ENCODE measurements around the gene TNFRSF1B.

The TNFRSF1B gene

DNA sequence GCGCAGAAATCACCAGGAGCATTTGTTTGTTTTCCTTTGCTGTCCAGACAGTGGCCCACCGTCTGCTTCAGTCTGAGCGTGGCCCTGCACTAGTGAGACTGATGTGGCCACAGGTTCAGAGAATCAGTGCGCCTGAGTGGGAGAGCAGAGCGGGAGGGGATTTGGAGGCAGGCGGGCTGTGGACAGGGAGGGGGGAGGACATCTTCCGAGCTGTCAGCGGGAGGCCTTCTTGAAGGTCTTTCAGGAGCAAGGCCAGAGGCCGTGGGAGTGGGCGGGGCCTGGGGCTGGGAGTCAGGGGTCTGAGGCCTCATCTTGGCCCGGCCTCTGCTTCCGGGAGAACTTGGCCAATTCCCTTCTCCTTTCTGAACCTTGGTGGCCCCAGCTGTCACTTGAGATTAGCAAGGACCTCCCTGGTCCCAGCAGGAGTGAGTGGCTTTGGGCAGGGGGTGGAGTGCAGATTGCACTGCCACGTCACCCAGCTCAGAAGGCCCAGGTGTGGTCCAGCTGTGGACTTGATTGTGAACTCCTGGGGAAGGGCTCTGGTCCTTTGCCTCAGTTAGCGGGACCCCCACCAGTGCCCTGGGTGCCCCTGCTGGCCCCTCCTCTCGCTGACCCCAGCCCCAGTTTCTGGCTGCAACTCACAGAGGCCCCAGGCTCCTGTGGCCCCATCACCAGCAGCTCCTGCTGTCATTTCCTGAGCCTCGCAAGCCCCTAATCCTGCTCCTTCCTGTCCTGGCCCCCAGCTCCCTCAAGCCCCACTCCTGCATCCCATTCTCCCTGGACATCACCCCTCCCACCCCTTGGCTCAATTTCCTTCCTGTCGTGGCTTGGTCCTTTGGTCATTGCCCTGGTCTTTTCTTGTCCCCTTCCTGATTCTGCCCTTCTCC, 8.4 kb downstream of the TNFRSF1B start:
- no peak overlapping the region for H3K4me3 ChIP-seq (ENCODE audit: low read depth, low read length)

DNA sequence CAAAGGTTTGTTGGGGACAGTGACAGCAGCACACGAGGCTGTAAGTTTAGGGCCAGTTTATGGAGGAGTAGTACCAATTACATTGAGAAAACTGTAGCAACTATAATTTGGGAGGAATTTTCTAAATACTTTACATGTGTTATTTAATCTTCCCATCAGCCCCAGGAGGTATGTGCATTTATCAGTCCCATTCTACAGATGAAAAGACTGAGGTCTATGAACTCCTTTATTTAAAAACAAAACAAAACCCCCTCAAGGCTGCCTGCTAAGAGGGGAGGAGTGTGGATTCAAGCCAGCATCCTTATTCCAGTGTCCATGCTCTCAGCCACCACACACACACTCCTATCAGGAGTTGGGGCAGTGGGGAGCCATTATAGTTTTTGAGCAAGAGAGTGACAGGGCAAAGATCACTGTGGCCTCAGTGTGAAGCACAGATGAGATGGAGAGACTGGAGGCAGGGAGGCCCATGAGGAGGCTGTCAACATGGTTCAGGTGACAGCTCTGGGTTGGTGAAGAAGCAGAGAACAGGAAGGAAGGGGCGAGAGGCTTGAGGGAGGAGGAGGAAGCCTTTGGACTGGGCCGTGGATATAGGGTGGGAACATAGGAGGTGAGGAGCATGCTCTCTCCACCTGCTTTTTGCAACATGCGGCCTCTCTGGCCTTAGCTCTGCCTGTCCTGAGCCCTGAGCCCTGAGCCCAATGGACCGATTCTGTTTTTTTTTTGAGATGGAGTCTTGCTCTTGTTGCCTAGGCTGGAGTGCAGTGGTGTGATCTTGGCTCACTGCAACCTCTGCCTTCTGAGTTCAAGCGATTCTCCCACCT, 9.7 kb downstream of the TNFRSF1B start:
- no peak overlapping the region for H3K4me3 ChIP-seq (ENCODE audit: low read depth, low read length)

DNA sequence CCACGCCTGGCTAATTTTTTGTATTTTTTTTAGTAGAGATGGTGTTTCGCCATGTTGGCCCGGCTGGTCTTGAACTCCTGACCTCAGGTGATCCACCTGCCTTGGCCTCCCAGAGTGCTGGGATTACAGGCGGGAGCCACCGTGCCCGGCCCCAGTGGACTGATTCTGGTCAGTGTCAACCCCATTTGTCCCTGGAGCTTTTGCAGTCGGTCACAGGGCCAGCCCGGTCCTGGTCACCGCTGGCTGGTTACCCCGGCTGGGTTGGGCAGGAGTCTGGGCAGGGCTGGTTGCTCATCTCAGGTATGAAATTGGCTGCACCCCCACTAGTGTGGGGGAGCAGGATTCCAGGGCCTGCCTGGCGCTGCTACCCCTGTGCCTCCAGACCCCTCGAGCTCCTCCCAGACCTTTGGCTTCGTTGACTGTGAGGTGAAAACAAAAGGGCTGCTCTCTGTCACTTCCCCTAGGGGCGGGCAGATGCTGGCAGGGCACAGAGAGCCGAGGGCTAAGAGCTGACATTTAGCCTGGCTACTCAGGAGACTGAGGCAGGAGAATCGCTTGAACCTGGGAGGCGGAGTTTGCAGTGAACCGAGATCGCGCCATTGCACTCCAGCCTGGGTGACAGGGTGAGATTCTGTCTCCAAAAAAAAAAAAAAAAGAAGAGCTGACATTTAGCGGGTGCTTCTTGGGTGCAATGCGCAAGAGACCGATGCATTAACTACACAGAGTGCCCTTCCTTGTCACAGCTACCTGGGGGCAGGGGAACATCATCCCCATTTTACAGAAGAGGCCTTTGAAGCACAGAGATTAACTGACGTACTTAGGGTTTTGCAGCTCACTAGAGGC, 10.6 kb downstream of the TNFRSF1B start:
- no peak overlapping the region for H3K4me3 ChIP-seq (ENCODE audit: low read depth, low read length)

DNA sequence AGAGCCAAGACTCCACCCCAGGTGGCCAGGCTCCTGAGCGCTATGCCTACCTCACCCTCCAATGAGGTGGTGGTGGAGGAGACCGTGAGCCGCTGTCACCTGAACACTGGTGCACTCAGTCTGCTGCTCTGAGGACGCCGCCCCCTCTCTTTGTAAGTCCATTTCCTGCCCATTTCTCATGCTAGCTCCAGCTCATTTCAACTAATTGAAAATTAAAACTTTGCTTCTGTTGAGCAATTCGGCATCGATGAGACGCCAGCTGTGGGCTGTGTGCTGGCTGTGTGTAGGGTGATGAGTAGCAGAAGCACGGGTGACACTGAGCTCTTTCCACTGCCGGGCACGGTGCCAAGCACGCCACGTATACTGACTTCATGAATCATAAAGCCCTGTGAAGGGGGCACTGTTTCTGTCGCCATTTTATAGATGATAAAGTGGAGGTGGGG, 11.2 kb downstream of the TNFRSF1B start:
- no peak overlapping the region for H3K4me3 ChIP-seq (ENCODE audit: low read depth, low read length)

DNA sequence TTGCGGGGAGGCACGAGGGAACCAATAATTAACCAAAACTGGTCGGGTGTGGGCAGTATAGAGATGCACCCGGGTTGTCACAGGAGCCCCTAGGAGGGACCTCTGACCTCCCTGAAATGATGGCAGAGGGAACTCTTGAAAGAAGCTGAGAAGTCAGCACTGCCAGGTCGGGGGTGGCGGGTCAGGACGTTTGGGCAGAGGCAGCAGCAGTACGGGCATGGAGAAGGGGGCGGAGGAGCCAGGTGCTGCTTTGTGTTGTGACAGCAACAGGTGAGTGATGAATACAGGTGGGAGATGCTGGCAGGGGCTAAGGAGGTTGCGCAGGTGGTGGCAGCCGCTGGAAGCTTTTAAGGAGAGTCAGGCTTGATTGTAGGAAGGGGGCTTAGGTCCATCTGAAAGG, 11.7 kb downstream of the TNFRSF1B start:
- H3K4me3 ChIP-seq (ENCODE audit: low read depth, low read length) = no peak overlapping the region

DNA sequence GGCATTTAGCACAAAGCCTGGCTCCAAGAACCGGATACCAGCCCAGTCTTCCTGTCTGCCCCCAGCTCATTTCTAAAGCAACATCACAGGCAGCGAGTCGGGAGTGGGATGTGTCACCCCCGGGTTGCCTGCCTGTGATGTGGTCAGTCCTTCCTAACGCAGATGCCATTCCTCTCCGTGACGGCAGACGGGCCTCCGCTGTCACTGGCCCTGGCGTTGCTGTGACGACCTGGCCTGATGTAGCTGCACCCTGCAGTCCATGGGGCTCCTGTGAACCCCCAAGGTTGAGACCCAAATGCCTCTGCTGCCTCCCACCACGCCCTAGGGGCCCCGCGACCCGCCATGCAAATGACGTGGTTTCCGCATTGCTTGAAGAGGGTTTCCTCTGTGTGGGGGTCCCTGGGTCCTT, 12.3 kb downstream of the TNFRSF1B start:
- no peak overlapping the region for H3K4me3 ChIP-seq (ENCODE audit: low read depth, low read length)

DNA sequence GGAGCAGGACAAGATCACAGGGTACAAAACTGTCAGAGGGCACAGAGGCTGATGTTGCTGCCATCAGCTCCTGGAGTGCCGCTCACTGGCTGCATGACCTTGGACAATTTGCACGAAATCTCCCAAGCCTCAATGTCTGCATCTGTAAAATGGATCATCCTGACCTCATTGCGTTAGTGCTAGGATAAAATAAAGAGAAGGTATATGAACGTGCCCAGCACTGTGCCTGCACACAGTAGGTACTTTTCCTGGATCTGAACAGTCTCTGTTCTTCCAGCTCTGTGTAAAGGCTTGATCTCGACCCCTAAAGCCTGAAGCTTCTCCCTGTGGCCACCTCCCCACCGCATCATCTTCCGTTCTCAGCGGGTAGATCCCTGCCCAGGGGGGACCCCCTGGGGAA, 12.9 kb downstream of the TNFRSF1B start:
- H3K4me3 ChIP-seq (ENCODE audit: low read depth, low read length) = no peak overlapping the region

DNA sequence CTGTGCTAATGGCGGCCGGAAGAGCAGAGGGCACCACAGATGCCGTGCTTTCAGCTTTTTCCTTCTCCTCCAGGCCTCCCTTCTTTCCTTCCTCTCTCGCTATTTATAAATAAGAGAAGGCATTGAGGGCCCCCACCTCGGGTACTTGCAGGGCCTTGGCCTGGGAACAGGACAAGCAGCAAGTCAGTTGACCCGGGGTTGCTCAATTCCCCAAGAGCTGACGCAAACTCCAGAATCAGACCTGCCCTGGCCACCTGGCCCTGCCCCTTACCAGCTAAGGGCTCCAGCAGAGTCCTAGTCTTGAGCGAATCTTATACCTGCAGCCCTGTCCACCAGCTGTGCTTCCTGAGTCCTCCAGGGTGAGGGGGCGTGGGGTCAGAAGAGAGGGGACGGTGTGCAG, 13.5 kb downstream of the TNFRSF1B start:
- H3K4me3 ChIP-seq (ENCODE audit: low read depth, low read length) = no peak overlapping the region

DNA sequence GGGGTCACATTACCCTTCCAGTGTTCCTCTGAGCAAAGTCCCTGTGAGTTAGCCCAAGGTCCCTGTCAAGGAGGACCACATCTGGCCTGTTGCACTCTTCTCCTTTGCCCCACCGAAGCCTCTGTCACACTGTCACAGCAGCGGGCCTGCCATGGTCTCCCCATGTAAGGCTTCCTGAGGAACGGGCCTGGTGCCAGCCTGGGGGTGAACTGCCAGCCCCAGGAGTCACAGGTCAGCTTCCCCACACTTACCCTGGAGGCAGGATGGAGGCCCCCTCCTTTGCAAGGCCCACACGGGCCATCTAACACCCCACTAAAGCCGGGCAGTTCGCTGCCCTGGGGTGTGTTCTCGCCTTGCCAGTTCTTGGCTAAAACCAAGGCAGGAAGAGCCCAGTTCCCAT, 14.1 kb downstream of the TNFRSF1B start:
- no peak overlapping the region for H3K4me3 ChIP-seq (ENCODE audit: low read depth, low read length)

DNA sequence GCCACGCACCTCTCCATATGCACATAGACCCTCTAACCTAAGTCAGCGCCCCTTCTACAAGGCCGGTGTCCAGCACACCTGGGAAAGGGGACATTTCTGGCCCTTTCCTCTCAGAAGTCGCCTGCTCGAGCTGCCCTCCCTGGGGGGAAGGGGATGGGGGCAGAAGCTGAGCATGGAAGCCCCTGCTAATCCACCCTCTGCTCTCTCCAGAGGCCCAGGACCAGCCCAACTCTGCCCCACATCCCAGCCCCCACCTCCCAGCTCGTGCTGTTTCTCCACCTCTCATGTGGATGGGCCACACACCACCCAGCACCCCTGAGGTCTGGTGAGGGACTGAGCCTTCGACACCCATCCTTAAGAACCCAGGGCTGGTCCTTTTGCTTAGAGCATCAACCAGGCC, 14.8 kb downstream of the TNFRSF1B start:
- H3K4me3 ChIP-seq (ENCODE audit: low read depth, low read length) = no peak overlapping the region

DNA sequence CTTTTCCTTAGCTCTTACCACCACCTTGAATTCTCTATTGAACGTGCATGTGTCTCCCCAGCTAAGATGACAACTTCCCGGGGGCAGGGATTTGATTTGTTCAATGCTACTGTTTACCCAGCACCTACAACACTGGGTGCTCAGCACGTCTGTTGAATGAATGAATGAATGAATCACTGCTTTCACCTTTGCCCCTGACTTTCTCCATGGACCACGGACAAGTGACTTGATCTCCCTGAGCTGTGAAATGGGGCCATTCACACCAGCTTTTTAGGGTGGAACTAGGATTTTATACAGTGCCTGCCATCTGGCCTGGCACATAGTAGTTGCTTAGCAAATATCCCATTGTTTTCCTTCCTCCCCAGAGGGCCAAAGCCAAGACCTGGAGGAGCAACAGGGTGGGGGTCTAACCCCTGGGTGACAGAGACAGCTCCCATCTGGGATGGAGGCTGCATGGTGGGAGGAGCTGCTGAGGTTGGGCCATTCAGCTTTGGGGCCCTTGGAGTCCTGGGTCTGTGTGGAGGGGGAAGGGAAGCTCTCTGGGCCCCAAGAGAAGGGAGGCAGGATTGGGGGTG, 15.7 kb downstream of the TNFRSF1B start:
- no peak overlapping the region for H3K4me3 ChIP-seq (ENCODE audit: low read depth, low read length)

DNA sequence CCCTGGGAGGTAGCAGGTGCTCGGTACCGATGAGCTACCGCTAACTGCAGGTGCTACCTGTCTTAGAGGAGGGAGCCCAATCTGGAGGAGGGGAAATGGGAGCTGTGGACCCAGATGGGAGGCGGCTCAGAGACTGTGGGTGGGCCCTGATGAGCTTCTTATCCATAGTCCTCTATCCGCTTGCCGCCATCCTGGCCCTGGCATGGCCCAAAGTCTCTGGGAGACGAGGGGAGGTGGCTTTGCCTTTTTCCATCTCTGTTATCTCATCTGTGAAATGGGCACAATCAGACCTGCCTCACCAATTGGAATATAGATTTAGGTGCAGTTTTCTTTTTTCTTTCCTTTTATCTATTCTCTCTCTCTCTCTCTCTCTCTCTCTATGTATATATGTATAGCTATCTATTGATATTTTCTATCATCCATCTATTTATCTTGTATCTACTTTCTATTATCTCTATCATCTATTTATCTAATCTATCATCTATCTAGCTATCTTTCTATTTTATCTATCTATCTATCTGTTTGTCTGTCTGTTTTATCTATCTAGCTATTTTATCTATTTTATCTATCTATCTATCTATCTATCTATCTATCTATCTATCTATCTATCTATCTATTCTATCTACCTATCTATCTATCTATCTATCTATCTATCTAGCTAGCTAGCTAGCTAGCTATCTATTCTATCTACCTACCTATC, 16.5 kb downstream of the TNFRSF1B start:
- no peak overlapping the region for H3K4me3 ChIP-seq (ENCODE audit: low read depth, low read length)

DNA sequence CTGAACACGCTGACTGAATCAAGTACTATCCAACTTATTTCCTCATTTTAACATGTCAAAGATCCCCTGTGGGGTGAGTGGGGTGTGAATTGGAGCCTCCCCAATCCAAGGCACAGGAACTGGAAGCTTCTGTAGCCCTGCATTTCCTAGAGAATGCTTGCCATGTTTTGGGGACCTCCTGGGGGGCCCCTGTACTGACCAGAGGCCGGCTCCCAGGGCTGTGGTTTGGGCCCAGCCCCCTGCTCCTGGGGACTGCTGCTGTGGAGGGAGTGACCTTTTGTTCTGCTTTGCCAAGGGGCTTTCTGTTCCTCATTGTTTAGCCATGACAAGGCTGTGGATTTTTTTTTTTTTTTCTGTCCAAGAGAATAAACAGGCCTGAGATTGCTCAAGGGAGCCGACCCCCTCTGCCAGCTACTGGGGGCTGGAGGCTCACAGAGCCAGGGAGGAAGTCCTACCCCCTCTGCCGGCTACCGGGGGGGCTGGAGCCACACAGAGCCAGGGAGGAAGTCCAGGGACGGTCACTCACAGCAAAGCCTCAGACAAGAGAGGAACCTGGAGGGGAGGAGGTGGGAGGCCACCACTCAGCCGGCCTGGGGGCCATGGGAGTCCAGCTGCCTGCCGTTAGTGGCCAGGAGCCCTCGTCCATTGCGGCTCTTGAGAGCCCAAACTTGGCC, 17.4 kb downstream of the TNFRSF1B start:
- H3K4me3 ChIP-seq (ENCODE audit: low read depth, low read length) = no peak overlapping the region

DNA sequence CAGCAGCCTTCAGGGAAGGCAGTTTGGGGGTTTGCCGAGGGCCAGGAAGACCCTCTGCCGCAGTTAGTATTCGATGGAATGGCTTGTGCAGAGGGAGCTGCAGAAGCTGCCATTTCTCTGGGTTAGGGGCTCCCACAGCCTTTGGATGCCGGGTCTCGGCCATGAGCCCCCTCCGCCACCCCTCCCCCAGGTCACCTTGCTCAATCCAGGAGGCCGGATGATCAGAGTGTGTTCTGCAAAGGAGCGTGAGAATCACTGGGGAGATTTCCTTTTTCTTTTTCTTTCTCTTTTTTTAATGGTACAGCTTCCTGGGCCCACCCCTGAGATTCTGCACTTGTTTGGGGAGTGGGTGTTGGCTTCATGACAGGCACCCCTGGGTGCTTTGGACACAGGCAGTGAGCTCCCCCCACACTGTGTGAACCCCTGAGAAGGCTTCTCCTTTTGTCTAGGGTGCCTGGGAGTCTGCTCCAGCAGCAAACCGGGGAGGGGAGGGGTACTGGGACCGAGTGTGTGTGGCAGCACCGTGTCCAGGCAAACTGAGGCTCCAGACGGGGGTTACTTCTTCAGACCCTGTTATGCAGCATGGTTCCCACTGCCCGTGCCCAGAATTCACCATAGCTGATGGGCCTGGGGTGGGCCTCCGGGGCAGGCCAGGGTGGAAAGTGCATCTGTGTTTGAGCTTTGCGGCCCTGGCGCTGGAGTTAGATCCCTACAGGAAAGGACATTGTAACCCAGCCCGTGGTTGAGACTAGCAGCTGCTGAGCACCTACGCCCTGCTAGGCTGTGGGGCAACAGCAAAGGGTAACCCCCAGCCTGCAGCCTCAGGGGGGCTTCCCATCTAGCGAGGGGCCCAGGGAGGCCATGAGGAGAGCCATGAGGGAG, 18.5 kb downstream of the TNFRSF1B start:
- no peak overlapping the region for H3K4me3 ChIP-seq (ENCODE audit: low read depth, low read length)

DNA sequence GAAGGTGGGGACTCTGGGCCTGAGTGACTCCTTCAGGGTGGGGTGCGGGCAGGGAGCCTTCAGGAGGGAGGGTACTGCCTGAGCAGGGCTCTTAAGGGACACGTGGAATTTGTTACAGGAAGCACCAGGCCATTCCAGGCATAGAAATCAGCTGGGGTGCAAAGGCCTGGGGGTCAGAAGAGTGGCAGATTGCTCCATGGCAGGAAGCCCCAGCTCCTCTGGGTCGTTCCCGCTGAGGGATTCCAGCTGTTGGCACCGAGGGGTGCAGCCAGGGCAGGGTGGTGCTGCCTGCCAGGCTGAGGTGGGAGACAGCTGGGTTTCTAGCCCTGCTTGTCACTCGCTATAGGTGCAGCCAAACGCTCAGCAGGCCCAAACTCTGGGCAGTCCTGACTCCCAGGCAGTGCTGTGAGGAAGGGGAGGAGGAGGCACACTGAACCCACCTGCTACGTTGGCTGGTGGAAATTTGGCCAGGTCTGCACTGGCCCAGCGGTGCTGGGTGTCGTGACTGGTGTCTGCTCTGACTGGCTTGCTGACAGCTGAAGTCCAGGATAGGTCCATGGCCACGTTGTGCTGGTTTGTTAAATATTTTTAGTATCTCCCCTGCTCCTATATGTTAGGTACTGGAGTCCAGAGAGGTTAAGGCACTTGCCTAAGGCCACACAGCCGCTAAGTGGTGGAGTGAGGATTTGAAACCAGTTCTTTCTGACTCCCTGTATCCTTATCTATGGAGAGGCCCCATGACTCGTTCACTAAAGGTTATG, 19.3 kb downstream of the TNFRSF1B start:
- H3K4me3 ChIP-seq (ENCODE audit: low read depth, low read length) = no peak overlapping the region

DNA sequence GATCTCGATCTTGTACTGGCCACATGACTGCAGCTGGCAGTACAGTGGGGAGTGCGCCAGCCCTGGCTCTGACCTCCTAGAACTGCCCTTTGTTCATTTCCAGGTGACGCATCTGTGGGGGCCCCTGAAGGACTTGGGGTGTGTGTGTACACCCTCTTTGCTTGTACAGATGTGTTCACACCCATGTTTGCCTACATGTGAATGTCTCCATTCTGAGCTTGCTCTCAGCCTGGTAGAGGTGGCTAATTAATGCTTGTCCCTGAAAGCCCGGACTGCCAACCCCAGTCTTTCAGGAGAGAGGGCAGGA, 19.8 kb downstream of the TNFRSF1B start:
- H3K4me3 ChIP-seq (ENCODE audit: low read depth, low read length) = no peak overlapping the region

DNA sequence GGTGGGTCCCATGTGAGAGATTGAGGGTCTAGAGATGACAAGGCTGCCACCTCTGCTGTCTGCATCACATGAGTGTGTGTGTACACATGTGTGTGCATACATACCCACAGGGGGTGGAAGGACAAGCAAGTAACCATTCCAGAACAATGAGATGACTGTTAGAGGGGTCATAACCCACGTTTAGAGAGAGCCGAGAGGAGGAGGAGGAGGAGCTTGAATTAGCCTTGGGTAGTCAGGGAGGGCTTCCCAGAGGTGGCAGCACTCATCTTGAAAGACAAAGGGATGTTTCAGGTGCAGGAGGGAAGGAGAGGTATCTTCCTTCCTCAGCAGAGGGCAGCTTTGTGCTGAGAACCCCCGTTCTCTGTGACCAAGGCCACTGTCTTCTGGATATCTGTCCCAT, 21.3 kb downstream of the TNFRSF1B start:
- no peak overlapping the region for H3K4me3 ChIP-seq (ENCODE audit: low read depth, low read length)

DNA sequence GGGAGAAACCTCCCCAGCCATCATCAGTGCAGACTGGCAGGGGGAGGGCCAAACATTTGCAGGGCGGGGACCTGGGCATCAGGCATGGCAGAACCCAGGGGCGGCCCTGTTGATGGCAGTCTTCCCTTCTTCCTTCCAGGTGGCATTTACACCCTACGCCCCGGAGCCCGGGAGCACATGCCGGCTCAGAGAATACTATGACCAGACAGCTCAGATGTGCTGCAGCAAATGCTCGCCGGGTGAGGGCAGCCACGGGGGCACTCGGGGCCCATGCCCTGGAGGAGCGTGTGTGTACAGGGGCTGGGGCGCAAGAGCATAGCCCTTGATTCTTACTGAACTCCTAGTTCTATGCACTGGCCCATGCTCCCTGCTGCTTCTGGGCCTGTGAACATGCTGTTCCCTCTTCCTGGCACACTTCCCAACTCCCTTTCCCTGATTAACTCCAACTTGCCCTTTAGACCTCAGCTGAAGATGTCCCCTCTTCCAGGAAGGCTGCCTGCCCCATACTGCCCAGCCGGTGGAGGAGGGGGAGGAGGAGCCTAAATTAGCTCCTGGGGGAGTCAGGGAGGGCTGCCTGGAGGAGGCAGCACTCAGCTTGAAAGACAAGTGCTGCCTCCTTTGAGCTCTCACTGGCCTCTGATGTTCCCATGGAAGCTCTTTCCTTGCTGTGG, 22.0 kb downstream of the TNFRSF1B start:
- H3K4me3 ChIP-seq (ENCODE audit: low read depth, low read length) = no peak overlapping the region
